Suprapubic skin (tissue), 4 donors: ENCODE results near the gene NOP10. TPM values are rescaled to one million over a fixed set of nuclear protein-coding genes. Genes with fewer than 3 reads are reported as not detected.
A peak's percentile ranks its signal among the peaks of the same experiment; 100 is the strongest.

Experiments
- DNase-seq, 2 donors: peaks; one replicate each; pipeline ENCODE4 v3.0.0-alpha.2; 2019; ENCODE audit warnings: low spot score in 2 of 2
- H3K27ac ChIP-seq: fragments of 200-600 bp; sonication (generic); one replicate; pipeline ENCODE4 v1.5.1; 2019
- H3K27me3 ChIP-seq: fragments of 200-600 bp; sonication (generic); one replicate; pipeline ENCODE4 v1.5.1; 2019
- H3K36me3 ChIP-seq: fragments of 200-600 bp; sonication (generic); one replicate; pipeline ENCODE4 v1.5.1; 2019
- H3K4me1 ChIP-seq: fragments of 200-600 bp; sonication (generic); one replicate; pipeline ENCODE4 v1.5.1; 2019
- H3K4me3 ChIP-seq: fragments of 200-600 bp; sonication (generic); one replicate; pipeline ENCODE4 v1.5.1; 2019; ENCODE audit warnings: mild to moderate bottlenecking
- H3K9me3 ChIP-seq: fragments of 200-600 bp; sonication (generic); one replicate; pipeline ENCODE4 v1.5.1; 2019
- EP300 ChIP-seq: sonication (generic); formaldehyde crosslinking; IDR thresholded peaks from one replicate; pipeline ENCODE4 v1.6.1; 2017; ENCODE audit warnings: antibody characterized with exemption
- POLR2A ChIP-seq, 2 donors: fragments of 450-650 bp; IDR thresholded peaks; one replicate each; pipeline ENCODE4 v1.6.1; 2017; ENCODE audit warnings: antibody characterized with exemption in 2 of 2, mild to moderate bottlenecking in 2 of 2, moderate library complexity in 2 of 2
- POLR2AphosphoS5 ChIP-seq, 3 donors: sonication (generic); formaldehyde crosslinking; IDR thresholded peaks; one replicate each; pipeline ENCODE4 v1.6.1; 2017; ENCODE audit warnings: antibody characterized with exemption in 3 of 3
- WGBS: methylation state at CpG from one replicate; pipeline ENCODE4 v1.1.5; 2018; 5-methylcytosine and 5-hydroxymethylcytosine counted together
- total RNA-seq, 4 donors: library from RNA; depleted of rRNA; stranded (reverse); fragments of >200 nt; gene quantifications; one replicate each; pipeline ENCODE4 v1.1.0, GENCODE V29; 2016
- TF ChIP-seq, protein P1 (sequence below), 2 donors: fragments of 200-600 bp in 1 of 2; fragments of 450-650 bp in 1 of 2; sonication (generic) in 1 of 2; IDR thresholded peaks; one replicate each; pipeline ENCODE4 v1.5.1; 2016 to 2019; ENCODE audit warnings: antibody characterized with exemption in 2 of 2, mild to moderate bottlenecking in 1 of 2, moderate library complexity in 1 of 2

Gene NOP10
- total RNA-seq, 4 donors from 2014 or later = 88.9 to 196 (median 133) TPM

DNA sequence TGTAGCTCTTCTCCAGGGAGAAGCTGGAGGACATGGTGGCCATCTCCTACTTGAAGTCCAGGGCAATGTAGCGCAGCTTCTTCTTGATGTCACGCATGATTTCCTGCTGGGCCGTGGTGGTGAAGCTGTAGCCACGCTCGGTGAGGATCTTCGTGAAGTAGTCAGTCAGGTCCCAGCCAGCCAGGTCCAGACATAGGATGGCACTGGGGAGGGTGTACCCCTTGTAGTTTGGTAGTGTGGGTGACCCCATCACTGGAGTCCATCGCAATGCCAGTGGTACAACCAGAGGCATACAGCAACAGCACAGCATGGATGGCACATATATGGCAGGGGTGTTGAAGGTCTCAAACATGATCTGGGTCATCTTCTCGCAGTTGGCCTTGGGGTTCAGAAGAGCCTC, 31.0 kb upstream of the NOP10 start:
- H3K4me3 ChIP-seq = no peak overlapping the region
- H3K4me1 ChIP-seq = no peaks in the 10 kb centered on the region
- H3K27me3 ChIP-seq = no peaks in the 10 kb centered on the region
- no peaks in the 10 kb centered on the region for H3K36me3 ChIP-seq
- H3K27ac ChIP-seq = no peak overlapping the region
- 75% methylated on average over 2 of the region's 8 CpGs for WGBS
- no peak for TF ChIP-seq EP300
- TF ChIP-seq, protein P1, sequence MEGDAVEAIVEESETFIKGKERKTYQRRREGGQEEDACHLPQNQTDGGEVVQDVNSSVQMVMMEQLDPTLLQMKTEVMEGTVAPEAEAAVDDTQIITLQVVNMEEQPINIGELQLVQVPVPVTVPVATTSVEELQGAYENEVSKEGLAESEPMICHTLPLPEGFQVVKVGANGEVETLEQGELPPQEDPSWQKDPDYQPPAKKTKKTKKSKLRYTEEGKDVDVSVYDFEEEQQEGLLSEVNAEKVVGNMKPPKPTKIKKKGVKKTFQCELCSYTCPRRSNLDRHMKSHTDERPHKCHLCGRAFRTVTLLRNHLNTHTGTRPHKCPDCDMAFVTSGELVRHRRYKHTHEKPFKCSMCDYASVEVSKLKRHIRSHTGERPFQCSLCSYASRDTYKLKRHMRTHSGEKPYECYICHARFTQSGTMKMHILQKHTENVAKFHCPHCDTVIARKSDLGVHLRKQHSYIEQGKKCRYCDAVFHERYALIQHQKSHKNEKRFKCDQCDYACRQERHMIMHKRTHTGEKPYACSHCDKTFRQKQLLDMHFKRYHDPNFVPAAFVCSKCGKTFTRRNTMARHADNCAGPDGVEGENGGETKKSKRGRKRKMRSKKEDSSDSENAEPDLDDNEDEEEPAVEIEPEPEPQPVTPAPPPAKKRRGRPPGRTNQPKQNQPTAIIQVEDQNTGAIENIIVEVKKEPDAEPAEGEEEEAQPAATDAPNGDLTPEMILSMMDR (IDR thresholded peaks at IDR 0.05) = no peak
- no peak for TF ChIP-seq POLR2AphosphoS5 (IDR thresholded peaks at IDR 0.05)
- no peak for TF ChIP-seq POLR2A (IDR thresholded peaks at IDR 0.05)
- no peak for DNase-seq
- no peaks in the 10 kb centered on the region for H3K9me3 ChIP-seq

DNA sequence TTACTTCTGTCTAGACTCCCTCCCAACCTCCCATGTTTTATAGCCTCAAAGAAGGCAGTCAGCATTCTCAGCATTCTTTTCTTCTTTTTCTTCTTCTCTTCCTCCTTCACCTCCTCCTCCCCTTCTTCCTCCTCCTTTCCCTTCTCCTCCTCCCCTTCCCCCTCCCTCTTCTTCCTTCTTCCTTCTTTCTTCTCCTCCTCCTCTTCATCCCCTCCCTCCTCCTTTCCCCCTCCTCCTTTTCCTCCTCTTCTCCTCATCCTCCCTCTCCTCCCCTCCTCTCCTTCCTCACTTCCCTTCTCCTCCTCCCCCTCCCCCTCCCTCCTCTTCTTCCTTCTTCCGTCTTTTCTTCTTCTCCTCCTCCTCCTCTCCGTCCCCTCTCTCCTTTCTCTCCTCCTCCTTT, 27.7 kb upstream of the NOP10 start:
- no peak for TF ChIP-seq POLR2AphosphoS5 (IDR thresholded peaks at IDR 0.05)
- TF ChIP-seq POLR2A (IDR thresholded peaks at IDR 0.05) = no peak
- no peak for TF ChIP-seq EP300
- TF ChIP-seq, protein P1 (IDR thresholded peaks at IDR 0.05) = no peak
- Histone ChIP-seq H3K36me3 (no peaks in the 10 kb centered on the region), H3K27me3 (no peaks in the 10 kb centered on the region), H3K4me1 (peaks cover 15% of the 10 kb centered on the region), H3K9me3 (no peaks in the 10 kb centered on the region), H3K4me3 (no peak overlapping the region), H3K27ac (no peak overlapping the region)
- 24% methylated on average over 2 of the region's 2 CpGs for WGBS
- DNase-seq = no peak

DNA sequence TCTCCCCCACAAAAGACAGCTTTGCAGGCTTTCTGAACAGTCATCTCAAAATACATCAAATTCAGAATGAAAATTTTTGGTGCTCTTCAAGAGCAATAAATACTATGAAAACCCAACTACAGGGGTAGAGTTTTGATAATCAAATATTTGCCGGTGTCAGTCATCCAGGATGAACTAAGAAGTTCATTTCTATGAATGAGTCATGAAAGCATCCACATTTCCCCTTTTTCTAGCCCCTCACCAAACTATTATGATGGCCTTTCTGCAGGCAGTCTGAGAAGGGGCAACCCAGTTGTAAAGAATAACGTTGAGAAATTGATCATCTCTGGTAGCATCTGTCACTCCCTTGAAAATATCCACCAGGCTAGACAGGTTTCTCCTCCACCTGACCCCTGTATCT, 27.2 kb upstream of the NOP10 start:
- no peak for TF ChIP-seq POLR2AphosphoS5 (IDR thresholded peaks at IDR 0.05)
- TF ChIP-seq POLR2A (IDR thresholded peaks at IDR 0.05) = no peak
- no peak for TF ChIP-seq EP300
- TF ChIP-seq, protein P1 (IDR thresholded peaks at IDR 0.05) = no peak
- Histone ChIP-seq H3K27me3 (no peaks in the 10 kb centered on the region), H3K36me3 (no peaks in the 10 kb centered on the region), H3K4me3 (no peak overlapping the region), H3K4me1 (peaks cover 21% of the 10 kb centered on the region), H3K27ac (no peak overlapping the region), H3K9me3 (no peaks in the 10 kb centered on the region)
- DNase-seq = no peak
- 49% methylated on average over 2 of the region's 2 CpGs for WGBS

DNA sequence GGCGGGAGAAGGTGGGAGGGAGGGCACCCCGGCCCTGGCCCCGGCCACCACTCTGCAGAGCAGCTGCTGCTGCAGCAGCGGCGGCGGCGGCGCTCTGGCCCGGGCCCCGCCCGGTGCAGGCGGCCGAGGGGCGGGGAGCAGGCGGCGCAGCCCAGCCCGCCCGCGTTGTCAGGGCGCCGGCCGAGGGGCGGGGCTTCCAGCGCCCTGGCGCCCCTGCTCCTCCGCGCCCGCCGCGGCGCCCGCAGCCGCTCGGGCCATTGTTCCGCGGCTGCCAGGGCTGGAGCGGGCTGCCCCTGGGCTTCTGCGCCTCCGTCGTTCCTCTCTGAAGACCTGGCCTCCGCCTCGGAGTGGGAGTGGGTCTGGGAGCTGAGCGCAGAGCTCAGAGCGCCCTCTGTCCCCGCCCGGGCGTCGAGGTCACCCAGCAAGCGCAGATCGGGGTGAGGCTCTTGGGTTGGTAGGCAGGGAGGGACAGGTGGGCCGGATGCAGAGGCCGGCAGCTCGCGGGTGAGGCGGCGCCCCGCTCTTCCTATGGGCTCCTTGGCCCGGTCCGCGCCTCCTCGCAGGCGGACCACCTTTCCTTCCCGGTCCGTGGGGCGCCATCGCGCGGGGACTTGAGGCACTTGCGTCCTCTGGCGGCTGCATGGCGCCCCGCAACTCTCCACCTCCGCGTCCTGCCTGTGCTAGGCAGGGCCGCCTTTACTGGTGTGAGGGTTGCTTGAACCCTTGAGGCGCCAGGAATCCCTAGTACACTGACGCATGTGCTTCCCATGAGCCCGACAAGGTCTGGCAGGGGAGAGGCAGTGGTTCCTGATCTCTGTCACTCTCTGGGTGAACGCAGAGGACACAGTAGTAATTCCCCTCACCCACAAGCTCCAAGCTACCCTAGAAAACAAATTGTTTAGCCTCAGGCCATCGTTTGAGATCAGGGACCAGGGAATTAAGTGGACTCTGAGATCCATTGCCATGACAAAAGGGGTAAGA, 24.5 kb upstream of the NOP10 start, which contains the start of gene LPCAT4:
LPCAT4 (minus strand) TSS at position 96 of the 981 bp plus-strand sequence. CDS start 96 bp downstream, outside the sequence.
- Histone ChIP-seq H3K27ac (peak within 1 kb of the TSS; percentile 96), H3K36me3 (peaks cover under 1% of the 10 kb centered on the region), H3K27me3 (no peaks in the 10 kb centered on the region), H3K9me3 (no peaks in the 10 kb centered on the region), H3K4me3 (peak within 1 kb of the TSS; percentile 91), H3K4me1 (peaks cover 22% of the 10 kb centered on the region)
- TF ChIP-seq POLR2AphosphoS5 (IDR thresholded peaks at IDR 0.05) = peak in 1 of 3 donors; percentile 18
- peak in 1 of 2 donors; percentile 33 for TF ChIP-seq POLR2A (IDR thresholded peaks at IDR 0.05)
- TF ChIP-seq, protein P1 (IDR thresholded peaks at IDR 0.05) = peak; percentile 59 to 96
- no peak for TF ChIP-seq EP300
- WGBS = under 1% methylated on average over 22 of the region's 80 CpGs
- DNase-seq = peak; percentile 93 to 95
